HG03354 (cell line): ENCODE data around the gene ACSM2B.
"Not testable (repeated sequence)": the region's sequence is repeated elsewhere in the genome, so short reads cannot be mapped to it uniquely, and the experiment has no call there.

Experiments
- ATAC-seq: cut with Tn5 transposase; IDR thresholded peaks from one replicate; pipeline ENCODE4 v1.9.1; 2021; ENCODE audit warnings: mild to moderate bottlenecking; ENCODE audit not compliant: unreplicated experiment, poor library complexity, severe bottlenecking

ACSM2B gene

DNA sequence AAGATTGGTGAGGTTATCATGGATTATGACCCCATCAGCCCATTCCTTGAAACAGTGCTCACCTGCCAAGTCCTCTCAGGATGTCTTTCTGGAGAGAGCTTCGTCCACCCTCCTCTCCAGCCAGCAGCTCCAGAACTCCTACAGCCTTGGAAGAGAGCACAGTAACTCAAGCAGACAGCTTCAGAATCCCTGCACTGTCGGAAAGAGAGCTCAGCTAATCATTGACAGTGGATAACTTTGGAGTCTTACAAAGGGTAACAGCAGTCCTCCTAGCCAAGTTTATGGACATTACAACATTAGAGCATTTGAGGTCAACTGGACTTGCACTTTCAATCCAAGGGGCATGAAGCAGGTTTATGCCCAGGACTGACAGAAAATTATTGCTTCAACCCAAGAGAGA lies at the start of gene ACSM2B:
Gene ACSM2B, minus strand, starts transcription at position 223 of the 400 bp plus-strand sequence. CDS start 11,522 bp downstream, outside the sequence.
- ATAC-seq = not testable (repeated sequence)

- no peak for ATAC-seq
Observed at GRCh38 chr16:20624882-20625807, 49.0 kb upstream of the ACSM2B start.

- ATAC-seq = no peak
Observed at GRCh38 chr16:20624205-20624604, 48.0 kb upstream of the ACSM2B start.

DNA sequence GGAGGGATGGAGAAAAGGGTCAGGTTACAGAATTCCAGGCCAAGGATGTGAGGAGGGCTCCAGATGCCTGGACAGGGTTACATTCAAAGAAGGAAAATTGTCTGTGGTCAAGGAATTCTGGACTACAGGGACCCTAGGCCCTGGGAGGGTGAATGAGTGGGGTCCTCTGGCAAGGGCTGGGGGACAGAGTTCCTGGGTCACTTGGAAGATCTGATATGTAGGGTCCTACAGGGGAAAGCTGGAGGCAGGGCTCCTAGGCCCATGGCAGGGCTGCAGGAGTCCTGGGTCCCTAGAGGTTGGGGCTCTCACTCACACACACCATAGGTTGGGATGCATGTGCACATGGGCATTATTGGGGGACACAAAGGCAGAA lies 46.3 kb upstream of the ACSM2B start:
- ATAC-seq = no peak

DNA sequence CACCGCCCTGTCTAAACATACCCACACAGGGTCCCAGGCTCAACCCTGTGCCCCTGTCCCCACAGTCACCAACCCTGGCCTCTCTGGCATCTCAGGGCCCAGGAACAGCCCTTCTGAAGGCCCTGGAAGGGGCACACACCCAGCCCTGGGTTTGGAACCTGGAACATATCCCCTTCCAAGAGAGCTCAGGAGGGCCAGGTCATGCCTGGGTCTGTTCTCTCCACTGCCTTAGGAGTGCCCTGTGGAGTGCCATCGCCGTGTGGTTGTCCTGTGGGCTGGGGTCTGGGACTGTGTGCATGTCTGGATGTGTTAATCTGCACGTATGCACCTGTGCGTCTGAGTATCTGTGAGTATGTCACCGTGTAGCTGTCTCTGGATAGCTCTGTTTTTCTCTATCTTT lies 45.2 kb upstream of the ACSM2B start:
- no peak for ATAC-seq

- ATAC-seq = no peak
Observed at GRCh38 chr16:20620770-20621169, 44.6 kb upstream of the ACSM2B start.

GRCh38 chr16:20620003-20620402 lies 43.8 kb upstream of the ACSM2B start:
- no peak for ATAC-seq

DNA sequence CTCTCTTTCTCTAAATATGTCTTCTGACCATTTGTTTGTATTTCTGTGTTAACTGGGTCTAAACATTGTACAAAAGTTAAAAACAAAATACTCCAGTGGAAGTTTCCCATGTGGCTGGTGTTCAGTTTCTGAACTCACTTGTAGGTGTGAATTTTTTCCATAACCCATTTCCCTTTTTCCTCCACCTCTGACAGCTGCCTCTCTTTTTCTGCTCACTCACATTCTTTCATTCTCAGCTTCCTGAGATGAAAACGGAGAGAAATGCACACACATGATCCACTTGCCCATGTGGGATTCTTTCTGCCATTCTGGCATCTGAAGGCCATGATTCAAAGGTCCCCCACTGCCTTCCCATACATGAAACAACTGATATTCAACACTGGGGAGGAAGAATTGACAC lies 41.1 kb upstream of the ACSM2B start:
- ATAC-seq = no peak

DNA sequence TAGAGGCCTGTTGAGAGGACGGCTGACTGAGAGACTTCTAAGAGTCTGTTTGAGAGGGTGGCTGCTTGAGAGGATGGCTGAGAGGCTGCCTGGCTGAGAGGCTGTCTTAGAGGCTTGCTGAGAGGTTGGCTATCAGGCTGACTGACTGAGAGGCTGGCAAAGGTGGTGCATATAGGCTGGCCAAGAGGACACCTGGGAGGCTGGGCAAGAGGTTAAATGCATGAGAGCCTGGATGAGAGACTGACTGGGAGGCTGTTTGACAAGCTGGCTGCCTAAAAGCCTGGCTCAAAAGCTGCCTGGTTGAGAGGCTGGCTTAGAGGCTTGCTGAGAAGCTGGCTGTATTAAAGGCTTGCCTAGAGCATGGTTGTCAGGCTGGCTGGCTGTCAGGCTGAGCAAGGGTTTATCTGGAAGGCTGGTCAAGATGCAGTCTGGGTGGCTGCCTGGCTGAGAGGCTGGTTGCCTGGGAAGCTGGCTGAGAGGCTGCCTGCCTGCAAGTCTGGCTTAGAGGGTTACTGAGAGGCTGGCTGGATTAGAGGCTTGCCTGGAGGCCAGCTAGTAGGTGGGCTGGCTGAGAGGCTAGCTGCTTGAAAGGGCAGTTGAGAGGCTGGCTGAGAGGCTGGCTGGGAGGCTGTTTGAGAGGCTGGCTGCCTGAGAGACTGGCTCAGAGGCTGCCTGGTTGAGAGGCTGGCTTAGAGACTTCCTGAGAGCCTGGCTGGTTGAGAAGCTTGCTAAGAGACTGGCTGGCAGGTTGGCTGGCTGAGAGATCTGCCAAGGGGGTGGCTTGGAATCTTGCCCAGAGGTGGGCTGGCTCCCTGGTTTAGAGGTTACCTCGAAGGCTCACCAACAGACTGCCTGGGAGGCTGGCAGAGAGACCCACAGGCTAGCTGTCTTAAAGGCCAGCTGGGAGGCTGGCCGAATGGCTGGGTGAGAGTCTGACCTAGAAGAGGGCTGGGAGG lies 38.3 kb upstream of the ACSM2B start:
- ATAC-seq = no peak

- ATAC-seq = no peak
Observed at GRCh38 chr16:20613481-20614185, 37.5 kb upstream of the ACSM2B start.

GRCh38 chr16:20612551-20613480 lies 36.6 kb upstream of the ACSM2B start:
- ATAC-seq = no peak

- no peak for ATAC-seq
Observed at GRCh38 chr16:20611975-20612481, 35.9 kb upstream of the ACSM2B start.

- ATAC-seq = no peak
Observed at GRCh38 chr16:20611350-20611902, 35.3 kb upstream of the ACSM2B start.

GRCh38 chr16:20610892-20611349 lies 34.8 kb upstream of the ACSM2B start:
- no peak for ATAC-seq

GRCh38 chr16:20610211-20610891 lies 34.2 kb upstream of the ACSM2B start:
- no peak for ATAC-seq

DNA sequence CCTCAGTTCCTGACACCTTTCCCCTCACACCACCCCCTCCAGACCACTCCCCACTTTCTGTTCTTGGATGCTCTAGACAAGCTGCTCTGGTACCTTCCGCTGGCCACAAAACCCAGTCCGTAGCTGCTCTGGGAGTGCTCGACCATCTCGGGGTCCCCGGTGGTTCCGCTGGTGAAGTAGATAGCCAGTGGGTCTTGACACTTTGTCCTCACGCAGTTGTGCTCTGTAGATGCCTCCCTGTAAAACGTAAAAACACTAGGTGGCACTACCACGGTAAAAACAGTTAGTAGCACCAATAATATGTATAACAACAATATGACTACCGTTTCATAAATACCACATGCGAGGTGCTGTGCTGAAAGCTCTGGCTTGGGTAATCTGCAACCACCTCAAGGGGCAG lies 26.0 kb upstream of the ACSM2B start:
- not testable (repeated sequence) for ATAC-seq

- not testable (repeated sequence) for ATAC-seq
Observed at GRCh38 chr16:20599475-20599874, 23.3 kb upstream of the ACSM2B start.
